ENCODE results near the gene TAOK2. TPM values are rescaled to one million over a fixed set of nuclear protein-coding genes. Genes with fewer than 3 reads are reported as not detected.

Gene TAOK2
- total RNA-seq, 6 experiments from 2014 or later: 50.4 to 56.9 (median 53.0) TPM

DNA sequence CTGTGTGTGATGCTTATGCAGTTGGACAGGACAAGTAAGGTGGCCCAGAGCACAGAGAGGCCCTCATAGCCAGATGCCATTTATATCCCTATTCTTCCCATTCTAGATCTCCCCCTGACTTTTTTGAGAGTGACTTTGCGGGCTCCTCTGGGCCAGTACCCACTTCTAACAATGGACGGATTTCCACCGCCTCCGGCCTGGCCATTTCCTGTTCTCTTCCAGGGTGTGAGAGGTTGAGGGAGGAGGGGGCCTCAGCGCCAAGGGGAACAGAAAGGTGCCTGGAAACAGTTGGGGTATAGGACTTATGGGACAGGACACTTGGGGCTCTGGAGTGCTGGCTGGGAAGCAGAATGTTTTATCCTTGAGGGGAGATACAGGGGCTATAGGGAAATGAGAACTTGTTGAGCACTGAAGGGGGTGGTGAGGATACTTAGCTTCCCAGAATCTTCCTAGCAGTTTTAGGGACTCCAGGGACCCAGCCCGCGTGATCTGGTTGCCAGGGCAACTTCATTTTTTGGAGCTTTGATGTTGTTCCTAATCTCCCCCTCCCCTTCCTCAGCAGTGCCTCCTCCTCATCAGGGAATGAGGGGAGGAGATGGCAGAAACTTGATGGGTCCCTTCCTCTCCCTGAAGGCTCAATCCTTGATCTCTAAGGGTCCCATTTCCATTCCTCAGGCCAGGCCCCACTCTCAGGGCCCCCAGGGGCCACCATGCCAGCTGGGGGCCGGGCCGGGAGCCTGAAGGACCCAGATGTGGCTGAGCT is 3.6 kb downstream of the TAOK2 start:
- no peak overlapping the region; the same call in 1 of the 2 replicates for H3K27ac Mint-ChIP-seq
- peaks cover 34% of the 10 kb centered on the region for H3K4me1 Mint-ChIP-seq (ENCODE audit: low read depth)
- no peak for DNase-seq
- peaks cover 8% of the 10 kb centered on the region; the same call in 1 of the 2 replicates for H3K27me3 Mint-ChIP-seq (ENCODE audit: insufficient read depth)
- H3K4me3 Mint-ChIP-seq: peak overlapping the region; percentile 93; the same call in 1 of the 2 replicates
- peaks cover 29% of the 10 kb centered on the region for H3K36me3 Mint-ChIP-seq (ENCODE audit: low read depth)
- TF ChIP-seq, protein P1, sequence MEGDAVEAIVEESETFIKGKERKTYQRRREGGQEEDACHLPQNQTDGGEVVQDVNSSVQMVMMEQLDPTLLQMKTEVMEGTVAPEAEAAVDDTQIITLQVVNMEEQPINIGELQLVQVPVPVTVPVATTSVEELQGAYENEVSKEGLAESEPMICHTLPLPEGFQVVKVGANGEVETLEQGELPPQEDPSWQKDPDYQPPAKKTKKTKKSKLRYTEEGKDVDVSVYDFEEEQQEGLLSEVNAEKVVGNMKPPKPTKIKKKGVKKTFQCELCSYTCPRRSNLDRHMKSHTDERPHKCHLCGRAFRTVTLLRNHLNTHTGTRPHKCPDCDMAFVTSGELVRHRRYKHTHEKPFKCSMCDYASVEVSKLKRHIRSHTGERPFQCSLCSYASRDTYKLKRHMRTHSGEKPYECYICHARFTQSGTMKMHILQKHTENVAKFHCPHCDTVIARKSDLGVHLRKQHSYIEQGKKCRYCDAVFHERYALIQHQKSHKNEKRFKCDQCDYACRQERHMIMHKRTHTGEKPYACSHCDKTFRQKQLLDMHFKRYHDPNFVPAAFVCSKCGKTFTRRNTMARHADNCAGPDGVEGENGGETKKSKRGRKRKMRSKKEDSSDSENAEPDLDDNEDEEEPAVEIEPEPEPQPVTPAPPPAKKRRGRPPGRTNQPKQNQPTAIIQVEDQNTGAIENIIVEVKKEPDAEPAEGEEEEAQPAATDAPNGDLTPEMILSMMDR (IDR thresholded peaks at IDR 0.05): no peak
- H3K9me3 Mint-ChIP-seq: peaks cover 6% of the 10 kb centered on the region; the same call in 1 of the 2 replicates

GRCh38 chr16:29978081-29978480 is 4.4 kb downstream of the TAOK2 start:
- peaks cover 32% of the 10 kb centered on the region for H3K4me1 Mint-ChIP-seq (ENCODE audit: low read depth)
- TF ChIP-seq, protein P1 (IDR thresholded peaks at IDR 0.05): no peak
- no peak overlapping the region for H3K4me3 Mint-ChIP-seq
- no peak overlapping the region for H3K27ac Mint-ChIP-seq
- H3K27me3 Mint-ChIP-seq (ENCODE audit: insufficient read depth): peaks cover 8% of the 10 kb centered on the region; the same call in 1 of the 2 replicates
- H3K9me3 Mint-ChIP-seq: peaks cover 5% of the 10 kb centered on the region; the same call in 1 of the 2 replicates
- no peak for DNase-seq
- peaks cover 20% of the 10 kb centered on the region for H3K36me3 Mint-ChIP-seq (ENCODE audit: low read depth)

DNA sequence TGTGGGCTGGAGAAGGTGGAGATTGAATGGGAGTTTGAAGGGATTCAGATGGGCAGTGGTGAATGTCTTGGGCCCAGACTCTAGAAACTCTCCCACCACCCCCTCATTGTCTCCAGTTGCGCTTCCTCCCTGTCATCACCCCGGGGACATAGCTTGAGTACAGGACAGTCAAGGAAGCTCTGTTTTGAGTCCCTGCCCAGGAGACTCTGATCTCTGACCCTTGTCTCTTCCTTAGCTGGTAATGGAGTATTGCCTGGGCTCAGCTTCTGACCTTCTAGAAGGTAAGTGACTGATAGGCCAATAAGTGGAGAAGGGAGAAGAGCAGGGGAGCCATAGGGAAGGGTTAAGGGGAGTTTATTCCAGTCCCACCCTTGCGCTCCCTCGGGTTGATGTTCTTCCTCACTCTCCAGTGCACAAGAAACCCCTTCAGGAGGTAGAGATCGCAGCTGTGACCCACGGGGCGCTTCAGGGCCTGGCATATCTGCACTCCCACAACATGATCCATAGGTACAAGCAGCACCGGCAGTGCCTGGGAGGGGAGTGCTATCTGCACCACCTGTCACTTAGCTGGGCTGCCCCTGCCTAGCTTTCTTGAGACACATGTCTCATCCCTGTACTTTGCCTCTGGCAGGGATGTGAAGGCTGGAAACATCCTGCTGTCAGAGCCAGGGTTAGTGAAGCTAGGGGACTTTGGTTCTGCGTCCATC is 5.0 kb downstream of the TAOK2 start:
- H3K4me3 Mint-ChIP-seq: no peak overlapping the region
- H3K27ac Mint-ChIP-seq: no peak overlapping the region
- H3K4me1 Mint-ChIP-seq (ENCODE audit: low read depth): peaks cover 33% of the 10 kb centered on the region
- H3K27me3 Mint-ChIP-seq (ENCODE audit: insufficient read depth): peaks cover 7% of the 10 kb centered on the region
- no peak for DNase-seq
- peaks cover 19% of the 10 kb centered on the region for H3K36me3 Mint-ChIP-seq (ENCODE audit: low read depth)
- TF ChIP-seq, protein P1 (IDR thresholded peaks at IDR 0.05): no peak
- no peaks in the 10 kb centered on the region; the same call in 1 of the 2 replicates for H3K9me3 Mint-ChIP-seq

- Mint-ChIP-seq H3K27ac (no peak overlapping the region; the same call in 1 of the 2 replicates), H3K27me3 (ENCODE audit: insufficient read depth) (no peaks in the 10 kb centered on the region; the same call in 1 of the 2 replicates), H3K36me3 (ENCODE audit: low read depth) (peaks cover 26% of the 10 kb centered on the region), H3K9me3 (no peaks in the 10 kb centered on the region), H3K4me1 (ENCODE audit: low read depth) (peaks cover 7% of the 10 kb centered on the region), H3K4me3 (no peak overlapping the region)
- TF ChIP-seq, protein P1 (IDR thresholded peaks at IDR 0.05): no peak
- no peak for DNase-seq
These were observed 9.1 kb downstream of the TAOK2 start for GRCh38 chr16:29982560-29983419.
